DOHH2 (cell line): ENCODE measurements around the gene OLIG2.

ENCODE experiments used
- EZH2phosphoT487 ChIP-seq: fragments of 200-600 bp; sonication (generic); IDR thresholded peaks from 2 replicates; pipeline ENCODE4 v1.6.1; 2017; ENCODE audit warnings: borderline replicate concordance, mild to moderate bottlenecking, antibody characterized with exemption, low read length, moderate library complexity, mixed read lengths
- TF ChIP-seq, protein P1 (sequence below): fragments of 200-600 bp; sonication (generic); IDR thresholded peaks from one replicate; pipeline ENCODE4 v1.5.1; 2014; ENCODE audit warnings: antibody characterized with exemption, mild to moderate bottlenecking, low read depth, low read length; ENCODE audit not compliant: poor library complexity, severe bottlenecking

DNA sequence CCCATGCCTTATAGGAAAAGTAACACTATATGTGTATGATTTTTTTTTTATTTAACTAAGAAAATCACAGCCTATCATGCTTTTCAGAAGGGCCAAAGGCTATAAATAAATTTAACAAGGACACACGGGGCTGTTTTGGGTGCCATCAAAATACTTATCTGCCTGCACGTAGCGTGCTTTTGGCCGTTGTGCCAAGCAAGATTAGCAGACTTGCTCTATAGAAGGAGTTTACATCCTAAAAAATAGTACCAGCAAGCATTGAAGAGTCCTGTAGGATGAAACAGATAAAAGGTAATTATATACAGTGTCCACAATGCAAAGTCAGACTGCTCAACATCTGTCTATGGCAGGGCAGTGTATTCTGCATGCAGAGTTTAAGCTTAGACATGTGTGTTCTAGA is 47.9 kb downstream of the OLIG2 start:
- TF ChIP-seq, protein P1, sequence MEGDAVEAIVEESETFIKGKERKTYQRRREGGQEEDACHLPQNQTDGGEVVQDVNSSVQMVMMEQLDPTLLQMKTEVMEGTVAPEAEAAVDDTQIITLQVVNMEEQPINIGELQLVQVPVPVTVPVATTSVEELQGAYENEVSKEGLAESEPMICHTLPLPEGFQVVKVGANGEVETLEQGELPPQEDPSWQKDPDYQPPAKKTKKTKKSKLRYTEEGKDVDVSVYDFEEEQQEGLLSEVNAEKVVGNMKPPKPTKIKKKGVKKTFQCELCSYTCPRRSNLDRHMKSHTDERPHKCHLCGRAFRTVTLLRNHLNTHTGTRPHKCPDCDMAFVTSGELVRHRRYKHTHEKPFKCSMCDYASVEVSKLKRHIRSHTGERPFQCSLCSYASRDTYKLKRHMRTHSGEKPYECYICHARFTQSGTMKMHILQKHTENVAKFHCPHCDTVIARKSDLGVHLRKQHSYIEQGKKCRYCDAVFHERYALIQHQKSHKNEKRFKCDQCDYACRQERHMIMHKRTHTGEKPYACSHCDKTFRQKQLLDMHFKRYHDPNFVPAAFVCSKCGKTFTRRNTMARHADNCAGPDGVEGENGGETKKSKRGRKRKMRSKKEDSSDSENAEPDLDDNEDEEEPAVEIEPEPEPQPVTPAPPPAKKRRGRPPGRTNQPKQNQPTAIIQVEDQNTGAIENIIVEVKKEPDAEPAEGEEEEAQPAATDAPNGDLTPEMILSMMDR = no peak
- no peak for TF ChIP-seq EZH2phosphoT487
